HEK293 (cell line): ENCODE measurements around the gene KCNB1.

ENCODE experiments used
- KLF10 ChIP-seq: fragments of 450-650 bp; IDR thresholded peaks from 2 replicates; pipeline ENCODE4 v1.5.1; 2018; ENCODE audit warnings: missing biosample characterization, mild to moderate bottlenecking, missing genetic modification characterization
- MEIS1 ChIP-seq: sonication (generic); formaldehyde crosslinking; IDR thresholded peaks from 2 replicates; pipeline ENCODE4 v1.8.1; 2022; ENCODE audit warnings: missing genetic modification reagents, mild to moderate bottlenecking, borderline replicate concordance
- PRDM1 ChIP-seq: fragments of 450-650 bp; formaldehyde crosslinking; IDR thresholded peaks from 2 replicates; pipeline ENCODE4; 2016; ENCODE audit warnings: missing biosample characterization, missing genetic modification characterization
- TCF7L2 ChIP-seq: IDR thresholded peaks from 2 replicates; pipeline ENCODE4 v1.6.1; 2011; ENCODE audit warnings: low read depth, mild to moderate bottlenecking, inconsistent platforms, low read length, moderate library complexity, borderline replicate concordance
- ZBTB7A ChIP-seq: fragments of 450-650 bp; formaldehyde crosslinking; IDR thresholded peaks from 2 replicates; pipeline ENCODE4 v1.5.1; 2016; ENCODE audit warnings: low read depth, missing biosample characterization, missing genetic modification characterization
- ZNF138 ChIP-seq: fragments of 450-650 bp; formaldehyde crosslinking; IDR thresholded peaks from 2 replicates; pipeline ENCODE4 v1.5.1; 2016; ENCODE audit warnings: missing biosample characterization, missing genetic modification characterization, borderline replicate concordance
- ZNF391 ChIP-seq: fragments of 450-650 bp; formaldehyde crosslinking; IDR thresholded peaks from 2 replicates; pipeline ENCODE4 v1.5.1; 2016; ENCODE audit warnings: low read depth, missing biosample characterization, missing genetic modification characterization, borderline replicate concordance
- ZNF600 ChIP-seq: fragments of 450-650 bp; formaldehyde crosslinking; IDR thresholded peaks from 2 replicates; pipeline ENCODE4 v1.5.1; 2016; ENCODE audit warnings: missing biosample characterization, missing genetic modification characterization
- ZNF670 ChIP-seq: fragments of 450-650 bp; formaldehyde crosslinking; IDR thresholded peaks from 2 replicates; pipeline ENCODE4 v1.5.1; 2016; ENCODE audit warnings: missing biosample characterization, missing genetic modification characterization, low read depth
- ZNF830 ChIP-seq: fragments of 450-650 bp; IDR thresholded peaks from 2 replicates; pipeline ENCODE4 v1.5.0; 2018; ENCODE audit warnings: missing biosample characterization, missing genetic modification characterization, low read depth, mild to moderate bottlenecking, moderate library complexity
- TF ChIP-seq, protein P1 (sequence below): fragments of 450-650 bp; formaldehyde crosslinking; IDR thresholded peaks from 2 replicates; pipeline ENCODE4 v1.5.1; 2016; ENCODE audit warnings: missing biosample characterization, missing genetic modification characterization
- TF ChIP-seq, protein P2 (sequence below): fragments of 450-650 bp; formaldehyde crosslinking; IDR thresholded peaks from 2 replicates; pipeline ENCODE4 v1.5.1; 2016; ENCODE audit warnings: missing biosample characterization, missing genetic modification characterization
- TF ChIP-seq, protein P3 (sequence below): fragments of 450-650 bp; formaldehyde crosslinking; IDR thresholded peaks from 2 replicates; pipeline ENCODE4 v1.5.1; 2017; ENCODE audit warnings: missing biosample characterization, mild to moderate bottlenecking, missing genetic modification characterization, moderate library complexity

DNA sequence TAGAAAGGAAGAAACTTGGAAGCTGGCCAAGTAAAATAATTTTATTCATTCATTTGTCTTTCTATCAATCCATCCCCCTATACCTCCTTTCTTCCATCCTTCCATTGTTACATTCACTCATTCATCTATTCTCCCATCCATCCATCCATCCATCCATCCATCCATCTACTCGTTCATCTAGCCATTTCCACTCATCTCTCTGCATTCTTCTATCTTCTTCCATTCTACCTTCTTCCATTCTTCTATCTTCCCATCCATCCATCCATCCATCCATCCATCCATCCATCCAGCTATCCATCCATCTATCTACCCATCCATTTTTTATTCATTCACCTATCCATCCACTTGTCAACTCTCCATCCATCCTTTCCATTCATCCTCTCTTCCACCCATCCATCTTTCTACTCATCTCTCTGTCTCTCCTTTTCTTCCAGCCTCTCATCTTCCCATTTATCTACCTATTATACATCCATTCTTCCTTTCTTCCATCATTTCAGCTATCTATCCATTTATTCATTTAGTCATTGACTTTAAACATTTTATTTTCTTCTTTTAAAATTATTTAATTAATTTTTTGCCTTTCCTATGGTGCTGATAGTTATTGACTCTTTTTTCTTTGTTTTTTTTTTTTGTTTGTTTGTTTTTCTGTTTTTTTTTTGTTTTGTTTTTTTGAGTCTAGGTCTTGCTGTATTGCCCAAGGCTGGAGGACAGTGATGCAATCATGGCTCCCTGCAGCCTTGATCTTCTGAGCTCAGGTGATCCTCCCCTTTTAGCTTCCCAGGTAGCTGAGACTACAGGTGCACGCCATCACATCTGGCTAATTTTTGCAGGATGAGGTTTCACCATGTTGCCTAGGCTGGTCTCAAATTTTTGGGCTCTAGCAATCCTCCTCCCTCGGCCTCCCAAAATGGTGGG lies 151.5 kb downstream of the KCNB1 start:
- TF ChIP-seq, protein P1, sequence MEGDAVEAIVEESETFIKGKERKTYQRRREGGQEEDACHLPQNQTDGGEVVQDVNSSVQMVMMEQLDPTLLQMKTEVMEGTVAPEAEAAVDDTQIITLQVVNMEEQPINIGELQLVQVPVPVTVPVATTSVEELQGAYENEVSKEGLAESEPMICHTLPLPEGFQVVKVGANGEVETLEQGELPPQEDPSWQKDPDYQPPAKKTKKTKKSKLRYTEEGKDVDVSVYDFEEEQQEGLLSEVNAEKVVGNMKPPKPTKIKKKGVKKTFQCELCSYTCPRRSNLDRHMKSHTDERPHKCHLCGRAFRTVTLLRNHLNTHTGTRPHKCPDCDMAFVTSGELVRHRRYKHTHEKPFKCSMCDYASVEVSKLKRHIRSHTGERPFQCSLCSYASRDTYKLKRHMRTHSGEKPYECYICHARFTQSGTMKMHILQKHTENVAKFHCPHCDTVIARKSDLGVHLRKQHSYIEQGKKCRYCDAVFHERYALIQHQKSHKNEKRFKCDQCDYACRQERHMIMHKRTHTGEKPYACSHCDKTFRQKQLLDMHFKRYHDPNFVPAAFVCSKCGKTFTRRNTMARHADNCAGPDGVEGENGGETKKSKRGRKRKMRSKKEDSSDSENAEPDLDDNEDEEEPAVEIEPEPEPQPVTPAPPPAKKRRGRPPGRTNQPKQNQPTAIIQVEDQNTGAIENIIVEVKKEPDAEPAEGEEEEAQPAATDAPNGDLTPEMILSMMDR (tag by site-specific recombination) = no peak
- TF ChIP-seq KLF10 (tag by site-specific recombination) = no peak
- TF ChIP-seq MEIS1 (CRISPR knock-in tag) = no peak
- no peak for TF ChIP-seq ZNF670 (tag by site-specific recombination)
- no peak for TF ChIP-seq ZNF391 (tag by site-specific recombination)
- no peak for TF ChIP-seq ZNF600 (tag by site-specific recombination)
- TF ChIP-seq ZNF138 (tag by site-specific recombination) = no peak
- TF ChIP-seq ZNF830 = no peak
- no peak for TF ChIP-seq ZBTB7A (tag by site-specific recombination)
- TF ChIP-seq TCF7L2 = no peak
- TF ChIP-seq, protein P2, sequence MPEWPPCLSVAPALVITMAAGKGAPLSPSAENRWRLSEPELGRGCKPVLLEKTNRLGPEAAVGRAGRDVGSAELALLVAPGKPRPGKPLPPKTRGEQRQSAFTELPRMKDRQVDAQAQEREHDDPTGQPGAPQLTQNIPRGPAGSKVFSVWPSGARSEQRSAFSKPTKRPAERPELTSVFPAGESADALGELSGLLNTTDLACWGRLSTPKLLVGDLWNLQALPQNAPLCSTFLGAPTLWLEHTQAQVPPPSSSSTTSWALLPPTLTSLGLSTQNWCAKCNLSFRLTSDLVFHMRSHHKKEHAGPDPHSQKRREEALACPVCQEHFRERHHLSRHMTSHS (tag by site-specific recombination) = no peak
- no peak for TF ChIP-seq PRDM1
- TF ChIP-seq, protein P3, sequence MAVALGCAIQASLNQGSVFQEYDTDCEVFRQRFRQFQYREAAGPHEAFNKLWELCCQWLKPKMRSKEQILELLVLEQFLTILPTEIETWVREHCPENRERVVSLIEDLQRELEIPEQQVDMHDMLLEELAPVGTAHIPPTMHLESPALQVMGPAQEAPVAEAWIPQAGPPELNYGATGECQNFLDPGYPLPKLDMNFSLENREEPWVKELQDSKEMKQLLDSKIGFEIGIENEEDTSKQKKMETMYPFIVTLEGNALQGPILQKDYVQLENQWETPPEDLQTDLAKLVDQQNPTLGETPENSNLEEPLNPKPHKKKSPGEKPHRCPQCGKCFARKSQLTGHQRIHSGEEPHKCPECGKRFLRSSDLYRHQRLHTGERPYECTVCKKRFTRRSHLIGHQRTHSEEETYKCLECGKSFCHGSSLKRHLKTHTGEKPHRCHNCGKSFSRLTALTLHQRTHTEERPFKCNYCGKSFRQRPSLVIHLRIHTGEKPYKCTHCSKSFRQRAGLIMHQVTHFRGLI (tag by site-specific recombination) = no peak
